ENCODE measurements around the gene C5orf47.

- no peak for TF ChIP-seq POLR2AphosphoS5 (IDR thresholded peaks at IDR 0.05; ENCODE audit: low read depth, low read length)
- no peak for TF ChIP-seq SIN3A (IDR thresholded peaks at IDR 0.05; ENCODE audit: borderline replicate concordance, insufficient read depth, low read length)
- TF ChIP-seq TAF1 (IDR thresholded peaks at IDR 0.05; ENCODE audit: borderline replicate concordance, insufficient read depth, low read length) = no peak
- TF ChIP-seq, protein P1, sequence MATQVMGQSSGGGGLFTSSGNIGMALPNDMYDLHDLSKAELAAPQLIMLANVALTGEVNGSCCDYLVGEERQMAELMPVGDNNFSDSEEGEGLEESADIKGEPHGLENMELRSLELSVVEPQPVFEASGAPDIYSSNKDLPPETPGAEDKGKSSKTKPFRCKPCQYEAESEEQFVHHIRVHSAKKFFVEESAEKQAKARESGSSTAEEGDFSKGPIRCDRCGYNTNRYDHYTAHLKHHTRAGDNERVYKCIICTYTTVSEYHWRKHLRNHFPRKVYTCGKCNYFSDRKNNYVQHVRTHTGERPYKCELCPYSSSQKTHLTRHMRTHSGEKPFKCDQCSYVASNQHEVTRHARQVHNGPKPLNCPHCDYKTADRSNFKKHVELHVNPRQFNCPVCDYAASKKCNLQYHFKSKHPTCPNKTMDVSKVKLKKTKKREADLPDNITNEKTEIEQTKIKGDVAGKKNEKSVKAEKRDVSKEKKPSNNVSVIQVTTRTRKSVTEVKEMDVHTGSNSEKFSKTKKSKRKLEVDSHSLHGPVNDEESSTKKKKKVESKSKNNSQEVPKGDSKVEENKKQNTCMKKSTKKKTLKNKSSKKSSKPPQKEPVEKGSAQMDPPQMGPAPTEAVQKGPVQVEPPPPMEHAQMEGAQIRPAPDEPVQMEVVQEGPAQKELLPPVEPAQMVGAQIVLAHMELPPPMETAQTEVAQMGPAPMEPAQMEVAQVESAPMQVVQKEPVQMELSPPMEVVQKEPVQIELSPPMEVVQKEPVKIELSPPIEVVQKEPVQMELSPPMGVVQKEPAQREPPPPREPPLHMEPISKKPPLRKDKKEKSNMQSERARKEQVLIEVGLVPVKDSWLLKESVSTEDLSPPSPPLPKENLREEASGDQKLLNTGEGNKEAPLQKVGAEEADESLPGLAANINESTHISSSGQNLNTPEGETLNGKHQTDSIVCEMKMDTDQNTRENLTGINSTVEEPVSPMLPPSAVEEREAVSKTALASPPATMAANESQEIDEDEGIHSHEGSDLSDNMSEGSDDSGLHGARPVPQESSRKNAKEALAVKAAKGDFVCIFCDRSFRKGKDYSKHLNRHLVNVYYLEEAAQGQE (IDR thresholded peaks at IDR 0.05; ENCODE audit: insufficient read depth in 1 of 2, low read depth in 2 of 2, low read length in 2 of 2) = no peak
- no peak for TF ChIP-seq FOXP2 (optimal IDR thresholded peaks at IDR 0.05; ENCODE audit: borderline replicate concordance, extremely low read depth, extremely low read length, insufficient read depth)
These were observed 7.7 kb upstream of the C5orf47 start for GRCh38 chr5:173981185-173981761.

Measured in PFSK-1 (cell line).